NCI-H1436 treated with DMSO at 0.1 percent for 48 hours (cell line): ENCODE results near the gene MYEF2.

ENCODE experiments used
- DNase-seq: peaks from one replicate; lab custom pipeline; 2025; lab: John Stamatoyannopoulos, UW

Gene MYEF2

DNA sequence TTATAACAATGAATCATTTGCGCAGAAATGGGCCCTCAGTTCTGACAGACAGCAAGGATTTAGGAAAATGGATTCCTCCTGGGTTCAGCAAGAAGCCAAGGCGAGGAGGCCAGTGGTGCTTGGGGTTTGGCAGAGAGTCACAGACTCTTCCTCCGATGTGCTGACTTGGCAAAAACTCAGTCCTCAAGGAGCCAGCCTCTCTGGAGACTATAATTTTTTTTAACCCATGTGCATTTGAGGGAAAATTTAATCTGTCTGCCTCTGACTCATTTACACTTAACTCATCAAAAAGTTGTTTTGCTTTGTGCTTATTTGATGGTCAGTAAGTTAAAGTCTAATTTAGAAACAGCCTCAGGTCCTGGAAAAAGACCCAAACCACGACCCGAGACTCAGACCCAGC, 91.5 kb downstream of the MYEF2 start:
- no peak for DNase-seq

DNA sequence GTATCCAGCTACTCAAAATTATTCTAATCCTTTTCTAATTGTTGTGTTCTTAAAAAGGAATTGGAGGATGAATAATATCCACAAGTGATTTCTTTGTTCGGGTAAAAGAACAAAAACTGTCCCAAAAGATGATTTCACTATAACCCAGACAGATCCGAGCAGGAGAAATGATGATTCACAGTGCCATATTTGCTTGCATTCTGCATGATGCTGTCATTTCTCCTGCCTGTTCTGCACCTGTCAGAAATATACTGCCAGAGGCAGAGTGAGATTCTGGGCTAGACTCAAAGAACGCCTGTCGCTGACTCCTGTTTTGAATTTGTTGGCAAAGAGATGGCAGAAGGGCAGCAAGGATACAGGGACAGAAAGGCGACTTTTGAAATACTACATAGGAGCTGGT, 92.0 kb downstream of the MYEF2 start:
- no peak for DNase-seq

DNA sequence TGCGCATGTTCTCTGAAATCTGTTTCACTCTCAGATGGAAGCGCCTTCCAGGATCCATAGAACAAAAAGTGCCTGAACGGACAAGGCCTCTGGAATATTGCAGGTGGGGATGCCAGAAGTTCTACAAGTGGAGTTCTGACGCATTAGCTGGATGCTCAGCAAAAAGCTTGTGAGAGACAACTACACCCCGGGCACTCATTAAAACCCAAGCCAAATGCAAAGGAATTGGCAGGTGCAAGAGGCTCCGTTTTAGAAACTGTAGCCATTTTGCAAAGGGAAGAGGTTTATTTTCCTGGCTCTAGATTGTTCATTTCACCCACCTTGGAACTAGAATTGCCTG, 92.5 kb downstream of the MYEF2 start:
- no peak for DNase-seq

DNA sequence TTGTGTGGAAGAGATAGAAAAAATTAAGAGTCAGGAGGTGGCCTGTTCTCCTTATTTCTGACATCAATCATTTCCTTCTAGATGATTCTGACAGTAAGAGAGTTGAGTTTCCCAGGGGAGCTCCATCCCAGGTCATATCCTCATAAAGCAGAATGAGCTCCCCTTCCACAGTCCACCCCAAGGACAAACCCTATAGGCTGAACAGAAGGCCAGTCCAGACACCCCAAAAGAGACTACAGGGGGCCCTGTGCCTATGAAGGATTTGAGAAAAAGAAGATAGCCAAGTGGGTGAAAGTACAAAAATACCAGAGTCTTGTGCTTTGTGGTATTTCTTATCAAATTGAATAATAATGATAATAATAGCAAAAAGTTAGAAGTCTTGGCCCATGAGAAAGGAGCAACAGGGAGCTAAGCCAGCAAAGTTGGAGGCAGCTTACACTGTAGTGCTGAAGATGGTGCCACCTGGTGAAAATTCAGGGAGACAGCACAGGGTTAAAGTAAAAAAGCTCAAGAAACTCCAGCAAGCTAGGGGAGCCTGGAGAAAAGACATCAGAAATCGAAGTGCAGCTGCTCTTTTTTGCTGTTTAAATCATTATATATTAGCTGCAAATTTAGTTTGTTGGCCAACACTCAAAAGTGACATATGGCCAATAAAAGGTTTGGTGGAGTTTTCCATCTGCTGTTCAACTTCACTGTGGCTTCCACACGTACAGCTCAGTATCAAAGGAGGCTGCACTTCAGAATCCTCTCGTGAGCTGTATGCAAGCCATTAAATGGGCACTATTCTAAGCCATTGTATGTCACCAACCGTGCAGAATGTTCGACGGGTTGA, 93.1 kb downstream of the MYEF2 start:
- DNase-seq: no peak
